Left lung (tissue), 10 donors: ENCODE results near the gene LRRC4B. TPM values are rescaled to one million over a fixed set of nuclear protein-coding genes. Genes with fewer than 3 reads are reported as not detected.

ENCODE experiments used
- ATAC-seq: fragments of 200-7000 bp; cut with Tn5 transposase; one replicate; pipeline ENCODE4 v1.9.1; 2020; ENCODE audit warnings: moderate library complexity
- DNase-seq, 4 donors: peaks; one replicate each; pipeline ENCODE4 v3.0.0-alpha.2; 2013 to 2020
- H3K27ac ChIP-seq, 2 donors: fragments of 200-600 bp; sonication (generic) in 1 of 2; one replicate each; pipeline versions ENCODE4 v1.5.0 to v1.8.0; 2020 to 2021
- H3K27me3 ChIP-seq, 2 donors: fragments of 200-600 bp; sonication (generic) in 1 of 2; one replicate each; pipeline versions ENCODE4 v1.5.0 to v1.8.0; 2020 to 2021
- H3K36me3 ChIP-seq, 2 donors: fragments of 200-600 bp; sonication (generic) in 1 of 2; one replicate each; pipeline versions ENCODE4 v1.5.0 to v1.8.0; 2020 to 2021
- H3K4me1 ChIP-seq, 2 donors: fragments of 200-600 bp; one replicate each; pipeline ENCODE4 v1.8.0; 2021
- H3K4me3 ChIP-seq, 2 donors: fragments of 200-600 bp; sonication (generic) in 1 of 2; one replicate each; pipeline versions ENCODE4 v1.5.0 to v1.8.0; 2020 to 2021; ENCODE audit warnings: mild to moderate bottlenecking in 1 of 2
- H3K9me3 ChIP-seq, 2 donors: fragments of 200-600 bp; sonication (generic) in 1 of 2; one replicate each; pipeline versions ENCODE4 v1.5.0 to v1.8.0; 2020 to 2021
- intact Hi-C, 2 donors: fragments of 100-400 bp; cut with DNase I; formaldehyde crosslinking; loops; one replicate each; pipeline versions ENCODE4 v1.11.2 to v1.14.2; 2022
- polyA plus RNA-seq, 6 donors: library from polyadenylated mRNA; unstranded; fragments of 120-200 nt; gene quantifications; one replicate each; pipeline ENCODE4 v1.2.1, GENCODE V29; 2013; ENCODE audit not compliant: insufficient read length in 6 of 6
- total RNA-seq, 2 donors: library from RNA; stranded (reverse); fragmentation: NEBNext Ultra II Directional; extraction: Animal tissue kit (Norgen Biotek cat#: 25700); gene quantifications; one replicate each; pipeline ENCODE4 v1.2.1, GENCODE V29; 2021
- TF ChIP-seq, protein P1 (sequence below), 2 donors: fragments of 200-600 bp; sonication (generic) in 1 of 2; IDR thresholded peaks; one replicate each; pipeline versions ENCODE4 v1.5.0 to v1.8.0; 2021; ENCODE audit warnings: antibody characterized with exemption in 2 of 2
- donor health status: DM: no; HTN: yes; CAD: no.
- donor health status: DM: no; HTN: no; CAD: no.

LRRC4B gene
- total and polyA plus RNA-seq, 8 donors: 2.8 to 14.3 (median 10.0) TPM

DNA sequence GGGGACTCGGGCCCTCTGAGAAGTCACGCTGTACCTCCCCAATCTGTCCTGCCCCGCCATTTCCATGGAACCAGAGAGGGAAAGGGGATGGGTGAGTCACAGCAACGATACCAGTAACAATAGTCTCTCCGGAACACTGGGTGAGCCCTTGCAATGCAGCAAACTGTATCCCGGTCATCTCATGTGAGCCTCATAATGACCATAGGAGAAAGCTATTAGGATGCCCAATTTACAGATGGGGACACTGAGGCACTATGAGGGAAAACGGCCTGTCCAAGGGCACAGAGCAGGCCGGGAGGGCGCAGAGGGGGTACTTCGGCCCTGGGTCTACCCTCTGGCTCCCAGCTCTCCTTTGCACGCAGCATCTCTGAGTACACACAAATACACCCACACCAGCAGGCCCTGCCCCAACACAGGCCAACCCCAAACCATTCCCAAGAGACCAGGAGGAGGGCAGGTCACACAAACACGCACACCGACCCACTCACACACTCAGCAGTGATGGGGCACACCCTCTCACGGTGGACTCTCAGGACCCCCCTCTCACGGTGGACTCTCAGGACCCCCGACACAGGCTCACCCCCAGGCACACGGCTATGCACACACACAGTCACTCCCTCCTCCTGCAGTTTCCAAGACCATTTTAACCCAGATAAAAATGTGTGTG is 18.2 kb downstream of the LRRC4B start:
- peaks cover 0 to 83% of the 10 kb centered on the region in 2 donors for H3K27me3 ChIP-seq

DNA sequence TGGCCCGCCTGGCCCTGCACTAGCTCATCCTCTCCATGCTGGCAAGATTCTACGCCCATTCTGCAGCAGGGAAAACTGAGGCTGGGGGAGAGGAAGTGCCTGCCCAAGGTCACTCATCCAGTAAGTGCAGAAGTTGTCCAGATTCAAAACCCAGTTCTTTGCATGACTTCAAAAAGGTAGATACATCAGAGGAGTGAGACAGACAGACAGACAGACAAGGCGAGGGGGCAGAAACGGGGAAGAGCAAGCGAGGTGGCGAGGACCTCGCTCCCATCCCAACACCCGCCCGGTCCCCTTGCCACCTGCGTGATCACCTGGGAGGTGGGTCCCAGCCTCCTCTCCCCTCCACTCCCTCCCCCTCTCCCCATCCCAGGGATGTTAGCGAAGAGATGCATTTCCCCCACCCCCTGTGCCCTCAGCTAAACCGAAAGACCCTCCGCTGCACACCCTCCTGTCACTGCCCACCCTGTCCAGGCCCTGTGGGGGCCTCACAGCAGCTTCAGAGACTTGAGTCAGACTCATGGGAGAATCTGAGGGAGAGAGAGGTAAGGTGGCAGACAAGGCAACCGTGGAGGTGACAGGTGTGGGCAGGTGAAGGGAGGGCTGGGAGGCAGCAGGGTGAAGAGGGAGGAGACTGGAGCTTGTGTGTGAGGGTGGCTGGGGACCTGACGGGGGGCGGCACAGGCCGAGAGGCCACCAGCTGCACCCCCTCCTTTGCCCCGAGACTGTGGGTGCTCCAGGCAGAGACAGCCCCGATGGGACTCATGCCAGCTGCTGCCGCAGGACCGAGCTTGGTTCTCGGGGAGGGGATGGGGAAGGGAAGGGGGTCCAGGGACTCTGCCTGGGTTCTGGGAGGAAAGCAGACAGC is 18.9 kb downstream of the LRRC4B start:
- Histone ChIP-seq H3K27ac (no peak overlapping the region), H3K4me3 (no peak overlapping the region), H3K36me3 (no peaks in the 10 kb centered on the region), H3K27me3 (peaks cover 0 to 76% of the 10 kb centered on the region in 2 donors), H3K4me1 (no peaks in the 10 kb centered on the region), H3K9me3 (no peaks in the 10 kb centered on the region)
- ATAC-seq (no peak), DNase-seq (no peak)
- intact Hi-C loops: no loop called here
- TF ChIP-seq, protein P1, sequence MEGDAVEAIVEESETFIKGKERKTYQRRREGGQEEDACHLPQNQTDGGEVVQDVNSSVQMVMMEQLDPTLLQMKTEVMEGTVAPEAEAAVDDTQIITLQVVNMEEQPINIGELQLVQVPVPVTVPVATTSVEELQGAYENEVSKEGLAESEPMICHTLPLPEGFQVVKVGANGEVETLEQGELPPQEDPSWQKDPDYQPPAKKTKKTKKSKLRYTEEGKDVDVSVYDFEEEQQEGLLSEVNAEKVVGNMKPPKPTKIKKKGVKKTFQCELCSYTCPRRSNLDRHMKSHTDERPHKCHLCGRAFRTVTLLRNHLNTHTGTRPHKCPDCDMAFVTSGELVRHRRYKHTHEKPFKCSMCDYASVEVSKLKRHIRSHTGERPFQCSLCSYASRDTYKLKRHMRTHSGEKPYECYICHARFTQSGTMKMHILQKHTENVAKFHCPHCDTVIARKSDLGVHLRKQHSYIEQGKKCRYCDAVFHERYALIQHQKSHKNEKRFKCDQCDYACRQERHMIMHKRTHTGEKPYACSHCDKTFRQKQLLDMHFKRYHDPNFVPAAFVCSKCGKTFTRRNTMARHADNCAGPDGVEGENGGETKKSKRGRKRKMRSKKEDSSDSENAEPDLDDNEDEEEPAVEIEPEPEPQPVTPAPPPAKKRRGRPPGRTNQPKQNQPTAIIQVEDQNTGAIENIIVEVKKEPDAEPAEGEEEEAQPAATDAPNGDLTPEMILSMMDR (IDR thresholded peaks at IDR 0.05): no peak

More for the DNA sequence above, 18.2 kb downstream of the LRRC4B start:
- Histone ChIP-seq H3K36me3 (no peaks in the 10 kb centered on the region), H3K4me1 (no peaks in the 10 kb centered on the region), H3K9me3 (no peaks in the 10 kb centered on the region), H3K4me3 (peak overlapping the region in 1 of 2 donors; percentile 6), H3K27ac (no peak overlapping the region)
- ATAC-seq: no peak
- no peak for DNase-seq
- intact Hi-C loops: no loop called here
- TF ChIP-seq, protein P1 (IDR thresholded peaks at IDR 0.05): no peak

DNA sequence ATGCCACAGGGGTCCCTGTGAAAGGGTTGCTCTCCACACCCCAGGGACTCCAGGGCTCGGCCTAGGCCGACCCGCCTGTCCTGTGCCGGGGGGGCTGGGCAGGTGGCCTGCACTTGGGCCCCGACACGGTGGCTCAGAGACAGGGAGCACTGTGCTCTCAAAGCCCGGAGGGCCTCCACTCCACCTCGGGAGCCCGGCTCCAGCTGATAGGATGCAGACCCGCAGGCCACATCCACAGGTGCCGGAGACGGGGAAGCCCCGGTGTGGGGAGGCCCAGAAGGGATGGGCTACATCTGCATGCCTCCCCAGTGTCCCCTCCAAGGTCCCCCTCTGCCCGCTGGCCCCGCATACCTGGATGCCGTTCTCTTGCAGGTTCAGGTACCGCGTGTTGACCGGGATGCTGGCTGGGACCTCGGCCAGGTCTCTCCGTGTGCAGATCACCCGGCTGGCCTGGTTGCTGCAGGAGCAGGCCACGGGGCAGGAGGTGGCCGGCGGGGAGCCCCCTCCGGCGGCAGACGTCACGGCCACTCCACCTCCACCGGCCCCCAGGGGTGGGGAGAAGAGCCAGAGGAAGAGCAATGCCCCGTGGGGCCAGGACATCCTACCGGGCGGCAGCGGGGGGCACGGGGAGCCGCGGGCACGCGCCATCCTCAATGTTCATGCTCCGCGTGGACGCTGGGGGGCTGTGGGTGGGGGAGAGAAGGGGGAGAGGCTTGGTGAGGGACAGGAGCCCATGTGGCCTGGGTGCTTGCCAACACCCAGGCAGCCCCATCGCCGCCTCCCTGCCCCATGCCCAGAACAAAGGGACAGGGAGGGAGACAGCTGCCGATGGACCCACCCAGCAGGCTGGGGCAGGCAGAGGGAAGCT is 19.8 kb downstream of the LRRC4B start:
- no peak for ATAC-seq
- H3K27me3 ChIP-seq: peaks cover 0 to 67% of the 10 kb centered on the region in 2 donors
- no peak overlapping the region for H3K27ac ChIP-seq
- no peak overlapping the region for H3K4me3 ChIP-seq
- TF ChIP-seq, protein P1 (IDR thresholded peaks at IDR 0.05): no peak
- H3K9me3 ChIP-seq: no peaks in the 10 kb centered on the region
- intact Hi-C loops: no loop called here
- H3K4me1 ChIP-seq: no peaks in the 10 kb centered on the region
- peak in 1 of 4 donors; percentile 79 for DNase-seq
- no peaks in the 10 kb centered on the region for H3K36me3 ChIP-seq

DNA sequence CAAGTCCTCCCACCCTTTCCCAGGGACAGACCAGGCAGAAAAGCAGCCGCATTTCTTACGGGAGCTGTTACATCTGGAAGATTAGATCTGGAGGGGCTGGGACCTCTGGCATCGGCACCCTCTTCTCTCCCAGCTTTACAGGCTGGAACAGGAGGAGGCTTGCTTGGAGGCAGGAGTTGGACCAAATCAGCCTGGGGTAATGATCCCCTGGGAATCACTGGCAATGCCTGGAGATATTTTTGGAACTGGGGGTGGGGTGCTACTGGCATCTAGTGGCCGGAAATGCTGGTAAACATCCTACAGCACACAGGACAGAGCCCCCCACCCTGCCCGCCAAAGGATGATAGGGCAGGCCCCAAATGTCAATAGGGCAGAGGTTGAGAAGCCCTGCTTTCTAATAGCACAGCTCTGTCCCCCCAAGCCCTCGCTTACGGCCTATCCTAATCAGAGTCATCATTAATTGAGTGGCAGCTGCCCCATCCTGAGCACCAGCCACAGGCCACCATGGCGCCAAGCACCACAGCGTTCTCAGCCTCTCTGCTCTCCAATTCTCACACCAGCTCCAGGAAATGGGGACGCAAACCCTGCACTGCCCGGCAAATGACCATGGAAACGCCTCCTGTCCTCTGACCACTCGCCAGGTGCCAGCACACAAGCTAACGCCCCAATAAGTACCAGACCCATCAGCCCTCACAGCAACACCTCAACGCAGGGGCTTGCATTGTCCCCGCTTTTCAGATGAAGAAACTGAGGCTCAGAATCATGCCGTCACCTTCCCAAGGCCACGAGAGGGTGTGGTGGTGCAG is 20.6 kb downstream of the LRRC4B start:
- DNase-seq (no peak), ATAC-seq (no peak)
- intact Hi-C loops: no loop called here
- H3K9me3 ChIP-seq: no peaks in the 10 kb centered on the region
- peaks cover 0 to 59% of the 10 kb centered on the region in 2 donors for H3K27me3 ChIP-seq
- no peak overlapping the region for H3K27ac ChIP-seq
- H3K4me3 ChIP-seq: no peak overlapping the region
- no peaks in the 10 kb centered on the region for H3K4me1 ChIP-seq
- TF ChIP-seq, protein P1 (IDR thresholded peaks at IDR 0.05): no peak
- H3K36me3 ChIP-seq: no peaks in the 10 kb centered on the region
